HK-2 (cell line): ENCODE data around the gene MOB3B.
A peak's percentile ranks its signal among the peaks of the same experiment; 100 is the strongest.

ENCODE experiments used
- DNase-seq: peaks from one replicate; pipeline ENCODE4 v3.0.0-alpha.2; 2018; ENCODE audit not compliant: unreplicated experiment

Gene MOB3B

DNA sequence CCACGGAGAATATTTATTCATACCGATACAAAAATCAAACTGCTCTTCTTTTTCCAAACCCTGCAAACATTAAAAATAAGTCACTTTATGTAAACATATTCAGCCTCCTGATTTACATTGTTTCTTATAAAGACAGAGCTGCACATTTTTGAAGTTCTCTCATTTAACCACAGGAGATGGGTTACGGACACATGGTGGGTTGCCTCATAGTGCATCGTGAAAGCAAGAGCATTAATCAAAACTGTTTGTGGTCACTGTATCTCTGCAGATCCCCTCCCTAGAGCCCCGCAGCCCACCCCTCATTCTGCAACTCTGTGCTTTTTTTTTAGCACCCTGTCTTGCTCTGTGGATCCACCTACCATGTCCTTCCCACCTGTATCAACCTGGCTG is 189.3 kb downstream of the MOB3B start:
- DNase-seq = no peak

DNA sequence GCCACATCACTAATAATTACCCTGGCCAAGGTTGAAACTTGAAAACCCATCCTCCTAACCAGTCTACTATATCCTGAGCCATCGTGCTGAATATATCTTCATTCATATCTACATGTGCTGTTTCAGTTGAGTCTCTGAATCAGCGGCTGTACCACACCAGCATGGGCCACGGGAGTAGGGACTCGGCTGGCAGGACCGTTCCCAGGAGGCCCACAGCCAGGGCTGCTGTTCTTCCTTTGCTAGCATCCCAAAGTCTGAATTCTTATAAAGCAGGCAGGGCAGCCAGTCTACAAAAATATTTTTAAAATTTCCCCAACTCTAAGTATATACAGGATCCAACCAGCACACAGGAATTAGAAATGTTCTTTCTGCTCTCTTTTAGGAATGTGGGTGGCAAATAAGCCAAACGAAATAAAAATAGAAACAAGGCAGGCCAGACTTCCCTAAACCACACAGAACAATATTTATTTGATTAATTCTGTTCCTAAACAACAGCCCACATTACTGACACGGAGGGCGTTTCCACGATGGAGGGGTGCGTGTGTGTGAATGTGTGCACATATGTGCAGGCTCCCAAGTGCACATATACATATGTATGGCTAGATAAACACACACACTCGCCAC is 189.8 kb downstream of the MOB3B start:
- no peak for DNase-seq

DNA sequence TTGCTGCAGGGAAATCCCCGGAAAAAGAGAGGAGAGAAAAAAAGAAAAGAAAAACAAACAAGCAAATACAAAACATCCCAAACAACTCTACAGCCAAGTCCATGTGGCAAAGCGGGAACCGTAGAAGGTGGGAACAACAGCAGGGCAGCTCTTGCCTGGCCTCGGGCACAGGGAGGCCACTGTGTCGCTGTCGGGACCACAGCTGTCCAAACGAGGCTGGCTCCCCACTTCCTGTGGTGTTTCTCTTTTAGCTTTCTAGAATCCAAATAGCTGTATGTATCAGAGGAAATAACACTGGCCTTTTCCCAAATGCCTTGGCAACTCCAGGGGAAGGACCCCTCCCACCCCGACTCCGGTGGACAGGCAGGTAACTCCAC is 191.1 kb downstream of the MOB3B start:
- no peak for DNase-seq

DNA sequence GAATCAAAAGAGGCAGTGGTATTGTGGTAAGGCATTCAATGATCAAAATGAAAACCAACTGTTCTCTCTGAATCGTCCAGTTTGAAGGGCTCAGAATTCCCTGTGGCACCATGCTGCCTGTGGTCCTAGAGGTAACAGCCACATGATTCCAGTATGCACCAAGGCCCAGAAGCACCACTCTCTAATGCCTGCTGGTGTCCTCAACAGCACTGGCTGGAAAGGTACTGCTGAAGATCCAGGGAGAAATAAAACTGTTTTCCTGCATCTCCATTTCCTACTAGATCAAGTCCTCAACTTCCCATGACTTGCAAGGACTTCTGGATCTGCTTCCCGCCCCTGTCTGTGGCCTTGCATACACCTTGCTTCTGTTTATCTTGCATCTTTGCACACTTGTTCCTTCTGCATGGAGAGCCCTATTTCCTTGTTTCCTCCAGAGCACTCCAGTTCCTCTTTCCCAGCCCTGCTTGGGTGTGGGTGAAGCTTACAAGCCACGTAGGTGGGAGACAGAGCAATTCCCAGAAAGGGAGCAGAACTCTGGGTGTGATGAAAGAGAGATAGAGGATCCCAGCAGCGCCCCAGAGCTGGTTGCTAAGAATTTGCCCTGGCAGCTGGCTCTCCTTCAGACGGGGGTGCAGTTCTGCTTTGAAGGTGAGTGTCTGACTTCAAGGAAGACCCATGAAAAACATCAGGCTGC is 191.6 kb downstream of the MOB3B start:
- DNase-seq = no peak

DNA sequence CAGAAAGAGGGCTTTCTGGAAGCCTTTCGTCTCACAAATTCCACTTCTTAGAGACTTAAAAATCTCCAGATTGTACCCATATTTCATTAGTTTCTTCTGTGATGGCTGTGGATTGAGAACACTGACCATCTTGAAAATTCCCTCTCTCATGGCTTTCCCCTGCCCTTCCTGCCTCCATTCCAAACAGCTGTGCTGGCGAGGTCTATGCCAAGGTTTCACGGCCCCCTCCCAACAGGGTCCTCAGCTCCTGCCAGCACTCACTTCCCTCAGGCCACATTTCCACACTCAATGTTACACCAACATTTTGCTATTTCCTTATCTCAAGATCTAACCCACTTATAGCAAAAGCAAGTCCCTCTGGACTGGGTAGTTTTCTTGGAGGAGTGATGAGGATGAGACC is 192.4 kb downstream of the MOB3B start:
- no peak for DNase-seq

DNA sequence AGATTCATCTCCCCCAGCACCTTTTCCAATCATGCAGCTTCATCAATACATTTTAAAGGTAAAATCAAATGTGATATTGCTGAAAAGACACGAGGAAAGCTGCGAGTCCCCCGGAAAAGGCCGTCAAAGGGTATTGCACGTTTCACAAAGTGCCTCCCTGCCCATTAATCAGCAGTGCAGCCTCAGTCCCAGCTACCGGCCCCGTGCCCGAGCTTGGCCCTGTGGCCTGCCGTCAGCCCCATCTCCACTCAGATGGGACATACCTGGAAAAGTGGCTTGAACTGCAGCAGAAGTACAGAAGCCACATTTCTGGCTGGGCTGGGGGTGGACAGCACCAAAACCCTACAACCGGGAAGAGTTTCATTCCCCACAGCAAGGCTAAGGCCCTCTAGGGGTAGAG is 192.8 kb downstream of the MOB3B start:
- DNase-seq = no peak

DNA sequence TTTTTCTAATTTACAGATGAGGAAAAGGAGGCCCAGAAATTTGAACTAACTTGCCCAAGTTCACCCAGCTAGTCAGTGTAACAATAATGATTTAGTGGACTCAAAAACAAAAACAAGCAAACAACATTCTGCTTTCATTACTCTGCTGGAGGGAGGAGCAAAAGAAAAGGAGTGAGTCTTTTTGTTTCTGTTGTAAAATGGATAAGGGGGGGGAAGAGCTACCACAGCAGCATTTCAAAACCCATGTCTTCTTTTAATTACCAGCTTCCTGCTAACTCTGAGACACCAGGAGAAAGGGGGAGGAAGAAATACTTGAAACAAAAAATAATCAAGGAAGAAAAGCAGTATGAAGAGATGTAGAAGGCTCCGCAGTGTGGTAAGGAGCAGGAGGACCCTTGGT is 193.5 kb downstream of the MOB3B start:
- no peak for DNase-seq

DNA sequence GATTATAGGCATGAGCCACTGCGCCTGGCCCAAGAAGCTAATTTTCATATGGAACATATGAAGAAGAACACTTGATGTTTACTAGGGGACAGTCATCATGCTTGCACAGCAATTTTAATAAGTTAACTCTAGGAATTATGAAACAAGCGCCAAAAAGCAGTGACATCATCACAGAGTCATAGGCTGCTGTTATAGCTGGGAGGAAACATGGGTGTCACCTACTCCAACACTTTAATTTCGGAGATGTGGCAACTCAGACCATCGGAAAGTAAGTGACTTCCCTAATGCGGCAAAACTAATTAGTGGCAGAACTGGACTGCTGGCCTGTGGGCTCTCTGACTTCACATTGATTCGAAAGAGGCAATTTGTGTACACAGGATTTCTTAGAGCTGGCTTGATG is 194.5 kb downstream of the MOB3B start:
- DNase-seq = no peak

DNA sequence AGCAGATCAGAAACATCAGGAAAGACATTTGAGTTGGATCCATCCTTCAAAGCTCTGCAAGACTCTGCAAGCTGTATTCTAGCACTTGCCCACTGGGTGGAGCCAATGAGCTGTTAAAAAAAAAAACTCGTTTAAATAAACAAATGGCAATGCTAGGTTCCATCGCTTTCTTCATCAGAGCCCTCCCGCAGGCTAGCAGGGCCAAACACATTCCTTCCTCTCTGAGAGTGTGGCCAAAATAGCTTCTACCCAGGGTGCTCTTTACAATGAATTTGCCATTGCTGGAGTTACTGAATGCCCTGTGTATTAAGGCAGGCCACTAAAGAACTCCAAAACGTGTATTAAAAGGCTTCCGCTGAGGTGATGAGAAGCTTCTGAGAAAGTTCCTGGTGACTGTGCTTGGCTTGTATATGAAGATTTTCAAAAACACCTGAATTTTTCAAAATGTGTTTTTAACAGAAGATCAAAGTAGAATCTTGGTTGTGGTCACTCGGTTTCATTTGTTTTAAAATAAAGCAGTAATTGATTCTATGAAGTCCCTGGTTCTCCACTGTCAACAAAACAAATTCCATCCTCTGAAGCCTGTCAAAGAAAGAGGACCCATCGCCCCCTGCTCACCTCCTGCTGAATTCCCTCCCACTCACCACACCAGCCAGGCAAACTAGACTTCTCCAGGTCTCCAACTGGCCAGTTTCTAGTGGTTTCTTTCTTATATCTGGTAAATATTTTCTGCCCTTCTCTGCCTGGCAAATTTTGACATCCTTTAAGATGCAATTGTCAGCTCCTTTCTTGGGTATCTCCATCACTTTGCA is 196.2 kb downstream of the MOB3B start:
- peak; percentile 33 for DNase-seq

DNA sequence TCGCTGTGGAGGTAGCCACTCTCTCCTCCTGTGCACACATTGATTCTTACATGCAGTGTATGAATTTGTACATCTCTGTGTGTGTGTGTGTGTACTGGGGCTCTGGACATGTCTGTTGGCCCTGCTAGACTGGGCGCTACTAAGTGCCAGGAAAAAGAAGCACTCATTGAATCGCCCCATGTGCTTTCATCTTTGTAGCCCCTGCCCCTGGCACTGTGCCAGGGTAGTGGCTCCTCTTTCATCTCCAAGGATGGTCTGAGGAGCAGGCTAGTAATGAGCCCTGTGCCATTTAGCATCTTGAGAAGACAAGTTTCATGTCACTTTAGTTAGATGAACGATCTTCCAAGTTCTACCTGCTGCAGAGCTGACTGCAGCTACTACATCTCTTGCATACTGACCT is 198.2 kb downstream of the MOB3B start:
- no peak for DNase-seq

DNA sequence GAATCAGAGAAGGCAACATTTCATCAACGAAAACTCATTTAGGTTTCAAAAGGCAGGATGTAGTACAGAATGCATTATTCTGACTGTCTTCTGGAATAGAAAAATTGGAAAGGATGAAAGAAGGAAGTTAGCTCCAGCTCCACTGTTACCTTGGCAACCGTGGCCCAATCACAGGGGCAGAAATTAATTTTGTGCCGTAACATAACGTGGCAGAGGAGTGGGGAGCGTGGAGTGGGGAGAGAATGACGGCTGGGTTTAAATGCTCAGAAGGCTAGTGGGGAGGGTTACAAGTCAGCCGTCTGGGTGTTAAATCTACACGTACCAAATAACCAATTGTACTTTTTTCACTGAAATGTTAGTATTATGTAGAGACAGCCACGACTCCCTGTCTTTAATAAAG is 200.3 kb downstream of the MOB3B start:
- no peak for DNase-seq

DNA sequence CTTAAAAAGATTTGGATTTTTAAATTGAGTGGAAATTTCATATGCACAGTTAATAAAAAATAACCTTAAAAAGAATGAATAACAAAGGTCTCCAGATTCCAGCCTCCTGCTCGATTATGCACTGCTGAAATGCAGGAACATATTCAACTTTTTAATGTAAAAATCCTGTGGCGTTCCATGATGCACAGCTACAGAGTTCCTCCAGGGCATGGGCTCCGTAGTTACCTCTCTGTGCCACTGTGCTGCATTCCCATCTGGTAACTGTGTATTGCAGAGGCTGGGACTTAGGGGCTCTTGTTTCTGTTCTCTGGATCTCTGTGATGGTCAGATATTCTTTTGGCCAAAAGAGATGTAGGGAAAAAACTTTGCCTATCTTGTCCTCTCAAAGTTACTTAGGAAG is 201.1 kb downstream of the MOB3B start:
- DNase-seq = no peak

DNA sequence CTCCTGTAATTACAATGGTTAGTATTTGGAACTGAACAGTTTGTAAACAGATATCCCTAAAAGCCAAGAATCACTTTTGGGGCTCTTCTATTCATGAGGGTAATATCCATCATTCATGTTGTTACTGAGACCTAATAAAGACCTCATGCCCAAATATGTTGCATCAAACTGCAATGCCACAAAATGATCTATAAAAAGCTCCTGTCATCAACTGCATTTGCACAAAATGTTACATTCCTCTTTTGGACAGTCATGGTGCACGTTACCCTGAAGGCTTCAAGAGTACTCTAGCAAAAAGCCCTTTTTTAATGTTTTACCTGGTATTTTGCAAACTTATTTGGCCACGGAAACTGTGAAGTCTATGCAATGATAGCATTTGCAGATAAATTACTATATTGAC is 218.4 kb downstream of the MOB3B start:
- no peak for DNase-seq

DNA sequence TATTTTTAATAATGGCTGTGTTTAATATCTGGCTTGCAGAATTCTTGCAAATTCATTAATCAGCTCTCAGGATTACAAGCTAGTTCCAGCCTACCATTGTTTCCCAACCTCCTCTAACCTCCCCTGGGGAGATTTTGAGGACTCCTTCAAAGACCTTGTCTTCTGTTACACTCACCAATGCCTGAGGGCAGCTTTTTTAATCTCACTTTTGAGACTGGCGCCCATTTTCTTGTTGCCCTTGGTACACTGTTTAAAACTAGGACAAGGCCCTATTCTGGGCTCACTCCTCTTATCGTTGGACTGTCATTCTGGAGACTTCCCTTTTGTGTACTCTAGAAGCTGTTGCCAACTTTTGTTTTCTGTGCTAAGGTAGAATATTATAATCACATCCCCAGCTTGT is 219.0 kb downstream of the MOB3B start:
- no peak for DNase-seq

DNA sequence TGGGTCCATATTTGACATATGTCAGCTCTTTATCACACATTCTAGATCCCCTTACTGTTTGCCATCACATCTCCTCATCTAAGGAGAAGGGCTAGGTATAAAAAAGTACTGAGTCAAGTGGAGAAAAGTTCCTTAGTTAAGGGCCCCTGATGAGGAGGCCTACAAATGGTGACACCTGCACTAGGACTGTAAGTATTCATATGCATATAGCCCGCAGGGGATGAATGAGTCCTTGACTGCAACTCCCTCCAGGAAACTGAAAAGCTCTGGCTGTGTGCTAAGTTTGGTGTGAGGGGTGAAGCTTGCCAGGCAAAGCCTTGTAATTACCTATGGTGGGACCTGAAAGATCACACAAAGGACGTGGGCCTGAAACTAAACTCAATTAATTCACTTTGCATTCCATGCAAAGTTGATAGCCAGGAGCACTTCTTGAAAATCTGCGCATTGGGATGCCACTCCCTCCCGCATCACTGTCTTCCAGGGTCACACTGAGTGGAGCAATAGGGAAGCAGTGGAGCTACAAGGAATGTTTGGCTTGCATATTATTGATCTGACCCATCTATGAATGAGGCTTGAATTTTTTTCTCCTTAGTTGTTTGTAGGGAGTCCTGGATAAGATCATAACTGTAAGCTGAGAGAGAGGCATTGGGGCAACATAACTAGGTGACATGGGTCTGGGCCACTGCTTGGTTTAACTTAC is 220.8 kb downstream of the MOB3B start:
- DNase-seq = no peak

DNA sequence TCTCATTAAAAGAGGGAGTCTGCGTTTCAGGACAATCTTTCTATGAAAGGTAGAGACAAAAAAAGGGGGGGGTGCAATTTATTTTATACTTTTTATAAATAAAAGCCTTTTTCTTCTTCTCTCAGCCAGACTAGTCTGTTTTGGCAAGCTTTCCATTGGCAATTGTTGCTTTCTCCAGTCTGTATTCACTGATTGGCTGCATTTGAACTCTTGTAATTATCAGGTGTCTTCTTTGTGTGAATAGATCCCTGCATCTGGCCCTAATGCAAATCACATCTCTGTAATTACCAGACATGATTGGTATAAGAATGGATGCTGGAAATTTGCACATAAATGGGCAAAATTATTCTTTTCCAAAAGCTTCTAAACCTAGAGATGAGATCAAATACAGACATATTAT is 225.1 kb downstream of the MOB3B start:
- no peak for DNase-seq

DNA sequence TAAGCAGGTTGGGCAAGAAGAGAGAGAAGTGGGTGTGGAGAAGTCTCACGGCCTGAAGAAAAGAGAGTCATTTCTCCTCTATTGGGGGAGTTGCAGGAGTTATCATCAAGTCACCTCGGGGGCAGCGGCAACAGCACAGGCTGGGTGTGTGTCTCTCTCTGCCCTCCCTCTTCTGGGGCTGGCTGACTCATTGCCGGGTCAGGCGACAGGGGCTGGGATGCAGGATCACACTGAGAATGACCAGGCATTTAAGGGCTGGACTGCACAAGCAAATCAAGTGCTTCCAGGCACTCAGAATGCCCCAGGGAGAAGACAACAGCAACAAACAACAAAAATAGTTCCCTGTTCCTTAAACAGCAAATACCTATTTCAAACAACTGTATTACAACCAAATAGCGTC is 226.4 kb downstream of the MOB3B start:
- peak; percentile 5 for DNase-seq

DNA sequence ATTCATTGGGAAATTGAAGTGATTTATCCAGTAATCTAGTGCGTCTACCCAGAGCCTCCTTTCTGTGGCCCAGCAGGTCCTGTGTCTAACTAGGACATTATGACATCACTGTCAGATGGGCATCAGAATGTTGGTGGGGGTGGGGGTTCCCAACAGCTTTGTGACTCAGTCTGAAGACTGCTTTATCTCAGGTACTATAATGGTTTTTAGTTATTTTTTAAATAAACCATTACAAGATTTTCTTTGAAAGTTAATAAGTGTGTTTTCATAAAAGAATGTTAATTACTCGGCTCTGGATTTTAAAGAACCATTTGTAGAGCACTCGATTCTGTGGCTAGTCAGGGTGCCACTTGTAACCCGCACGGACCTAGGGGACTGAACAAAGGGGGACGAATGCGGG is 232.6 kb downstream of the MOB3B start, which contains the start of gene EQTN:
EQTN (minus strand) TSS at position 101 of the 400 bp plus-strand sequence; CDS start at position 6, 95 bp downstream.
- no peak for DNase-seq

DNA sequence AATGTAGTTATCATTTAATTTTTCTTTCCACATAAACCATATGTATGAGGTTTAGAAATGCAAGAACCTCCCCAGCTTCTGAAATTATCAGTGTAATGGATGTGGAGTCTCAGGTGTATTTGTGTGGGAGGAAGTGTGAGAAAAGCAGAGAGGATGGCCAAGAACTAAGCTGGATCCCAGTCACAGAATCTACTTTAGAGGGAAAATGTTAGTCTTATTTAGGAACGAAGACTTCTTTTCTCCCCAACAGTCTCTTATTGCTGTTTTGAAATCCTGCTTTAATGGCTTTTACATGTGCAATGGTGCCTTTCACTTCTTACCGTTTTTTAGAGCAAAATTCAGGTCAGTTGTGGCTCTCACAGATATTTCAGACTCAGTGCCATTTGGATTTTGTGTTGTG is 235.6 kb downstream of the MOB3B start:
- no peak for DNase-seq

DNA sequence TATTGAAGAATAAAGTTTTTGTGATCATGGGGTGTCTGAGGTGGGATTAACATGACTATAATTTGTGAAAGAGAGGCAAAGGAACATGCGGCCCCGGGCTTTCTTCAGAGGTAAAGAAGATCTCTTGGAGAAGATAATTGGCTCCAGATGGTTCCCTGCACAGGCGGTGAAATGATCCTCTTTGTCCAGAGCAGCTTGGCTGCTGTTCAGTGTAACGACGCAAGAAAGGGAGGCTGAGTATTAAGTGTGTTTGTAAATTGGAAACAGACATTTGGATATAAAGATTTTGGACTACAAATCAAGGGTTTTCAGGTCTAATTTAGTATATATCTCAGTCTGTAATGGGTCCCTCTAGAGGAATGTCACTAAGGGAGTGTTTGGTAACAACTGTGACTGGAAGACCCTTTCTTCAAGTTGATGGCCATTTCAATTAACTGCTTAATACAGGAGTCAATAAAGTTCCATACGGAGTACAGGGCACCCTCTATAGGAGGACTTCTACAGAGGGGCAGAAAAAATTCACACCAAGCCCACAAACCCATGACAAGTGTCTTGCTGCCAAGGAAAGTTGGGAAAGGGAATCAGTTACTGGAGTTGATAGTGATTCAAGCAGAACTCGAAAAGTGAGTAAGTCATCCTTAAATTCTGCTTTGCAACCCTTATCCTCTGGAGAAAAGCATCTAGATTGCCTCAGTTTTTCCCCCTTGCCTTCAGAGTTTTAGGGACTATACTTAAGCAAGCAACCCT is 236.8 kb downstream of the MOB3B start:
- no peak for DNase-seq

DNA sequence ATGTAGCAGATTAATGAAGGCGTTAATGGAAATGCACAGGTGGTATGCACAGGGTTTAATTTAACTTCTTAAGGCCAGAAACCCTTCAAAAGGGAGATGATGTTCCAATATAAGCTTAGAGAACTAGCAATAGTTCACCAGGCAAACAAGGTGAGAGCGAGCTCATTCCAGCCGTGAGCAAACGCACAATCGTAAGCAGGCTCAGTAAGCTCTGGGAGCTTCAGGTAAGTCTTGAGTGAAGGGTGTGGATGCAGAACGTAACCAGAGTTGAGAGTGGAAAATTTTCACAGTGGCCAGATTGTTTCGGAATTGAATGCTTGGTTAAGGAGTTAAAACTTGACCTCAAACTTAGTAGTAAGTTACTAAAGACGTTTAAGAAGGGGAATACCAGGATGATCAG is 238.3 kb downstream of the MOB3B start:
- DNase-seq = no peak

DNA sequence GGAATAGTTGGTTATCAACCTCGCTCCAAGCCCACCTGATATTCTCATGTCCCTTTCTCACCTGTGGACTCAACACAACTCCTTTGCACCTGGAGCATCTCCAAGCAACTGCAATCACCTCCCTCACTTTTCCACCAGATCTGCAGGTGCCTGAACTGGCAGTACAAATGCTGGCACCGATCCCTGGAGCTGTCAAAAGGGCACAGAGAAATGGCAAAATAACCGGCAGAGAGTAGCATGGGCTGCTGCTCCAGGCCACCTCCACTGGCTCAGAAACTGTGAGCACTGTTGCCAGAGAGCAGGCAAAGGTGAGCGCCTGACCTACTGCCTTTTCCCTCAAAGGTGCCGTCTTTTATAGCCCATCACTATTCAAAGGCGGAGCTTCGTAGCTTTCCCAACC is 247.3 kb downstream of the MOB3B start:
- no peak for DNase-seq
